ENCODE measurements around the gene GPR32. TPM values are rescaled to one million over a fixed set of nuclear protein-coding genes. Genes with fewer than 3 reads are reported as not detected.

GPR32 gene
- total RNA-seq, 2 donors from 2014 or later: not detected

DNA sequence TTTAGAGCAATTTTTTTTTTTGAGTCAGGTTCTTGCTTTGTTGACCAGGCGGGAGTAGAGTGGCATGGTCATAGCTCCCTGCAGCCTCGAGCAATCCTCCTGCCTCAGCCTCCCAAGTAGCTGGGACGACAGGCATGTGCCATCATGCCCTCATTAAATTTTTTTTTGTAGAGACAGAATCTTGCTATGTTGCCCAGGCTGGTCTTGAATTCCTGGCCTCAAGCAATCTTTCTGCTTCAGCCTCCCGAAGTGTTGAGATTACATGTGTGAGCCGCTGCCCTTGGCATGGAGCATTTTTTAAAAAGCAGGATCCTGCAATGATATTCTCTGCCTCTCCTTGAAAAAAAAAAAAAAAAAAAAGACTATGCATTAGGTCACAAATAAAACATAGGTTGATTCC lies 5.9 kb downstream of the GPR32 start:
- H3K4me1 ChIP-seq (ENCODE audit: control insufficient read depth in 1 of 2, low read depth in 2 of 2): no peaks in the 10 kb centered on the region
- H3K27me3 ChIP-seq (replicated peaks; ENCODE audit: insufficient read depth): no peaks in the 10 kb centered on the region
- DNase-seq (ENCODE audit: low spot score) (no peak), ATAC-seq (ENCODE audit: insufficient number of reproducible peaks, low FRiP score, low read depth) (no peak)
- no peaks in the 10 kb centered on the region for H3K36me3 ChIP-seq
- H3K27ac ChIP-seq: no peak overlapping the region
- TF ChIP-seq CTCF (IDR thresholded peaks at IDR 0.05): no peak
- H3K4me3 ChIP-seq: no peak overlapping the region
- H3K9me3 ChIP-seq: peaks cover 9% of the 10 kb centered on the region

DNA sequence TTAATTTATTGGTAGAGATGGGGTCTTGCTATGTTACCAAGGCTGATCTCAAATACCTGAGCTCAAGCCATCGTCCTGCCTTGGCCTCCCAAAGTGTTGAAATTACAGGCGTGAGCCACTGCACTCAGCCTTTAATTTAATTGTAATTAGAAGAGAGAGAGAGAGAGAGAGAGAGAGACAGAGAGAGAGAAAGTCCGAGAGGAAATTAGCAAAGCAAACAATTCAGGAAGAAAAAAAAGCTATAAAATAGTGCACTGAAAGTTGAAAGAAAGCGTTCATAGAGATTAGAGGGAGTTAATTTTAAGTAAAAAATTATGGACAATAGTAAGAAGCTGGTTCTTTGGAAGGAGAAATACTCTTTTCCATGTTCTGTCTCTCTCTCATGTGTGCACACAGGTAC lies 7.0 kb downstream of the GPR32 start:
- Histone ChIP-seq H3K4me3 (no peak overlapping the region), H3K36me3 (no peaks in the 10 kb centered on the region), H3K27me3 (replicated peaks; ENCODE audit: insufficient read depth) (no peaks in the 10 kb centered on the region), H3K9me3 (peaks cover 9% of the 10 kb centered on the region), H3K27ac (no peak overlapping the region), H3K4me1 (ENCODE audit: control insufficient read depth in 1 of 2, low read depth in 2 of 2) (no peaks in the 10 kb centered on the region)
- TF ChIP-seq CTCF (IDR thresholded peaks at IDR 0.05): no peak
- ATAC-seq (ENCODE audit: insufficient number of reproducible peaks, low FRiP score, low read depth) (no peak), DNase-seq (ENCODE audit: low spot score) (no peak)

DNA sequence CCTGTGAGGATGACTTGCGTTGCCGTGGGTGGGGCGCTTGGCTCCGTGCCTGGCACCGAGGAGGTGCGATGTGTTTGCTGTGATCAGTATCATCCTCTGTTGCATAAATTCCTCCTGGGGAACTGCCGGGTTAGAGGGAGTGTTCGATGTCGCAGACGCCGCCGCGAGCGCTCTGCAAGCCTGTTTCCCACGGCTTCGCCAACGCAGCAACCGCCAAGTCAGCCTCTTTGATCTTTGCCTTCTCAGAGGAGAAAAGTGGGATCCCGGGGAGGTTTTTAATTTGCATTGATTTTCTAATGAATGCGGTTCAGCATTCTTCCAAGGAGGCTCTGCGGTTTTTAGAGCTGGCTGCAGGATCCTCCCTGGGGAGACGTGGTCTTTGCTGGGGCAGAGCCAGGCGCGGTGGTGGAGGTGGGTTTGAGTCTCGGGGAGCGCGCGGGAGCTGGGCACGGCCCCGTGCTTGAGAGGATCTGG lies 7.6 kb downstream of the GPR32 start:
- no peaks in the 10 kb centered on the region for H3K4me1 ChIP-seq (ENCODE audit: control insufficient read depth in 1 of 2, low read depth in 2 of 2)
- no peak for ATAC-seq (ENCODE audit: insufficient number of reproducible peaks, low FRiP score, low read depth)
- no peak overlapping the region for H3K27ac ChIP-seq
- no peak for TF ChIP-seq CTCF (IDR thresholded peaks at IDR 0.05)
- no peak for DNase-seq (ENCODE audit: low spot score)
- H3K4me3 ChIP-seq: no peak overlapping the region
- H3K9me3 ChIP-seq: peaks cover 6% of the 10 kb centered on the region
- H3K36me3 ChIP-seq: no peaks in the 10 kb centered on the region
- no peaks in the 10 kb centered on the region for H3K27me3 ChIP-seq (replicated peaks; ENCODE audit: insufficient read depth)

DNA sequence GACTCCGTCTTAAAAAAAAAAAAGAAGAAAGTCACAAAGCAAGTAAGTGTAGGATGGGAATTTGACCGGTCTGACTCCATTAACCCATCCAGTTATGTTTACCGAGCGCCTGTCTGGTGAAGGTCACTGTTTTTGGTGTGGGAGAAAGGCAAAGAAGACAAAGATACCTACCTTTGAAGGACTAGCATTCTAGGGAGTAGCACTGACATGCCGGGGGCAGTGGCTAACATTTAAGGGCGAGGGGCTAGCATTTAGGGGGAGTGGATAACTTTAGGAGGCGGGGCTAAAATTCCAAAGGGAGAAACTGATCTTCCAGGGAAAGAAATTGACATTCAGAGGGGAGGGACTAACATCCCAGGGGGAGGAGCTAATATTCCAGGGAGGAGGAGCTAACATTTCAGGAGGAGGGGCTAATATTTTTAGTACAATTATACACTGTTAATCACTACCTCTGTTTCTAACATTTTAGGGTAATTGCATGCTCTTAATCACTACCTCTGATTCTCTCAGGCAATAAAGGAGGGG lies 8.7 kb downstream of the GPR32 start:
- Histone ChIP-seq H3K9me3 (peaks cover 6% of the 10 kb centered on the region), H3K36me3 (no peaks in the 10 kb centered on the region), H3K4me3 (no peak overlapping the region), H3K27me3 (replicated peaks; ENCODE audit: insufficient read depth) (no peaks in the 10 kb centered on the region), H3K4me1 (ENCODE audit: control insufficient read depth in 1 of 2, low read depth in 2 of 2) (no peaks in the 10 kb centered on the region), H3K27ac (no peak overlapping the region)
- ATAC-seq (ENCODE audit: insufficient number of reproducible peaks, low FRiP score, low read depth) (no peak), DNase-seq (ENCODE audit: low spot score) (no peak)
- TF ChIP-seq CTCF (IDR thresholded peaks at IDR 0.05): no peak

DNA sequence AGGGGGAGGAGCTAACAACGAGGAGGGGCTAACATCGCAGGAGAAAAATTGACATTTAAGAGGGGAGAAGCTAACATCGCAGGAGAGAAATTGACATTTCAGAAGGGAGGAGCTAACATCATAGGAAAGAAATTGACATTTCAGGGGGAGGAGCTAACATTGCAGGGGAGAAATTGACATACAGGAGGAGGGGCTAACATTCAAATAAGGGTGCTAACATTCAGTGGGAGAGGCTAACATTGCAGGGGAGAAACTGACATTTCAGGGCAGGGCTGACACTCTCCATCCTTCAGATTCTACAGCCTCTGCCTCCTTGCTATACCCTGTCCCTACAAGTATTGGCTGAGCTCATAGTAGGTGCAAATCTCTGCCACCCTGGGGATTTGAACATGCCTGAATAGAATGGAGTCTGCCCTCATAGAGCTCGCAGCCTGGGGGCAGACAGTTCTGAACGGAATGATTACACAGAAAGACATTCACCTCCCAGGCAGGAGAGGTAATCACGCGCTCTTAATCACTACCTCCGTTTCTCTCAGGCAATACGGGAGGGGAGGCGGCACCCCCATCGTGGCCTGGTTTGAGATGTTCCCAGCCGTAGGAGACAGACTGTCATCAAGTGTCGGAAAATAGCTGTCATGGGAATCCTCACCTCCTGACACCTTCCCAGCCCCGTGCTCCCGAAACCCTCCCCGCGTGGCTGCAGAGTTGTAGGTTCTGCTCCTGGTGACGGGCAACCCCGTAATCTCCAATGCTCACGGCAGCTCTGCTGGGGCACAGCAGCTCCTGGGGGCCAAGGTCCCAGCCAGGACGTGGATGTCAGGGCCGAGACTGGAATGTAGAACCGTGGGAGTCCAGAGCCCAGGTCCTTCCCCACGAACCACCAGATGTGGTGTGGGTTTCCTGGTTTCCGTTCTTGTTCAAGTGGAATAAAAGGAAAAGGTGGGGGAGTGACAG lies 9.5 kb downstream of the GPR32 start:
- no peak for DNase-seq (ENCODE audit: low spot score)
- Histone ChIP-seq H3K9me3 (peaks cover 6% of the 10 kb centered on the region), H3K27ac (no peak overlapping the region), H3K4me3 (no peak overlapping the region), H3K27me3 (replicated peaks; ENCODE audit: insufficient read depth) (no peaks in the 10 kb centered on the region), H3K36me3 (no peaks in the 10 kb centered on the region), H3K4me1 (ENCODE audit: control insufficient read depth in 1 of 2, low read depth in 2 of 2) (no peaks in the 10 kb centered on the region)
- no peak for TF ChIP-seq CTCF (IDR thresholded peaks at IDR 0.05)
- no peak for ATAC-seq (ENCODE audit: insufficient number of reproducible peaks, low FRiP score, low read depth)
